K562 (cell line): Measurements from ENCODE around the gene HDLBP. TPM values are rescaled to one million over a fixed set of nuclear protein-coding genes. Genes with fewer than 3 reads are reported as not detected.

Experiments used
- AFF4 ChIP-seq: sonication (generic); formaldehyde crosslinking; IDR thresholded peaks from 2 replicates; pipeline ENCODE4 v1.8.0; 2023; ENCODE audit warnings: mild to moderate bottlenecking, missing genetic modification reagents
- ATF1 ChIP-seq, 2 experiments: fragments of 450-650 bp in 1 of 2; IDR thresholded peaks; 2 replicates each; pipeline ENCODE4 v1.6.1; 2016; ENCODE audit warnings: missing compliant biosample characterization in 1 of 2, missing genetic modification characterization in 1 of 2
- BCL6 ChIP-seq: fragments of 250-450 bp; sonication (Bioruptor Pico); IDR thresholded peaks from 2 replicates; pipeline ENCODE4 v1.4.0; 2020
- FIP1L1 ChIP-seq: fragments of 200-400 bp; formaldehyde crosslinking; IDR thresholded peaks from 2 replicates; pipeline ENCODE4 v1.6.1; 2018; ENCODE audit warnings: mild to moderate bottlenecking, low read depth, low read length; ENCODE audit not compliant: poor library complexity, severe bottlenecking
- MGA ChIP-seq: fragments of 450-650 bp; IDR thresholded peaks from 2 replicates; pipeline ENCODE4 v1.6.1; 2016; ENCODE audit warnings: mild to moderate bottlenecking, moderate library complexity
- RAD21 ChIP-seq, 2 experiments: fragments of 250-450 bp in 1 of 2; fragments of 450-650 bp in 1 of 2; sonication (Bioruptor Pico) in 1 of 2; formaldehyde crosslinking in 1 of 2; IDR thresholded peaks in 1 of 2; conservative IDR thresholded peaks in 1 of 2; 2 replicates each; pipeline versions ENCODE4 v1.4.0 to v1.8.0; 2020 to 2022; ENCODE audit warnings: mild to moderate bottlenecking in 2 of 2, moderate library complexity in 1 of 2
- ZKSCAN3 ChIP-seq: fragments of 250-450 bp; sonication (Bioruptor Pico); IDR thresholded peaks from 2 replicates; pipeline ENCODE4 v1.4.0; 2020
- ZNF197 ChIP-seq: fragments of 200-800 bp; sonication (Bioruptor generic); IDR thresholded peaks from 2 replicates; pipeline ENCODE4 v1.6.1; 2016; ENCODE audit warnings: low read depth, missing genetic modification characterization, missing compliant biosample characterization
- ZNF445 ChIP-seq: fragments of 250-450 bp; sonication (Bioruptor Pico); IDR thresholded peaks from 2 replicates; pipeline ENCODE4 v1.4.0; 2020; ENCODE audit warnings: low read depth, mild to moderate bottlenecking, moderate library complexity
- polyA plus RNA-seq, 8 experiments: library from polyadenylated mRNA; depleted of rRNA in 4 of 8; stranded (reverse) in 5 of 8; unstranded in 3 of 8; fragments of >200 nt; fragmentation: Nextera tagmentation in 2 of 8; fragmentation: Illumina TruSeq in 1 of 8; extraction: Ambion mirVana in 2 of 8; extraction: Trizol in 1 of 8; gene quantifications; 2 replicates each; pipeline versions ENCODE4 v1.2.1 to v1.2.3, GENCODE V29; 2011 to 2014; ENCODE audit warnings: inconsistent platforms in 1 of 8, missing spikeins in 1 of 8
- total RNA-seq, 7 experiments: library from RNA; depleted of rRNA in 6 of 7; stranded (reverse); fragments of >200 nt in 6 of 7; fragmentation: Illumina TruSeq in 2 of 7; extraction: Trizol in 2 of 7; gene quantifications; 2 replicates each; pipeline versions ENCODE4 v1.2.1 to v1.2.3, GENCODE V29; 2011 to 2021; ENCODE audit warnings: low replicate concordance in 1 of 7

HDLBP gene
- total and polyA plus RNA-seq, 9 of the 15 experiments (the other 6 are each of a cell fraction or from before 2014, with no cell fraction given) = 24.4 to 378 (median 146) TPM

GRCh38 chr2:241273210-241274020 is 42.1 kb downstream of the HDLBP start (continued):
- TF ChIP-seq MGA (no peak), ATF1 (CRISPR knock-in tag; IDR thresholded peaks at IDR 0.05) (no peak), ATF1 (tag; IDR thresholded peaks at IDR 0.05) (no peak), RAD21 (CRISPR knock-in tag; conservative IDR thresholded peaks at IDR 0.05 in 1 of 2, IDR thresholded peaks at IDR 0.05 in 1 of 2) (no peak), AFF4 (CRISPR knock-in tag) (no peak), FIP1L1 (no peak), BCL6 (CRISPR knock-in tag) (no peak), ZKSCAN3 (CRISPR knock-in tag) (no peak), ZNF197 (no peak), ZNF445 (CRISPR knock-in tag) (no peak)
